Activated CD8-positive, alpha-beta T cell treated with anti-CD3 and anti-CD28 coated beads for 36 hours (primary cell): ENCODE measurements around the gene PLEKHA6. TPM values are rescaled to one million over a fixed set of nuclear protein-coding genes. Genes with fewer than 3 reads are reported as not detected.

Source experiments
- ATAC-seq: fragments of 200-7000 bp; cut with Tn5 transposase; one replicate; pipeline ENCODE4 v1.10.0; 2021; ENCODE audit warnings: mild to moderate bottlenecking, moderate library complexity
- CTCF ChIA-PET: fragments of 350-600 bp; sonication (Branson Sonifier 250); formaldehyde crosslinking; loops from one replicate; lab custom pipeline; 2021; ENCODE audit warnings: antibody characterized with exemption; lab: Charles Lee
- POLR2A ChIA-PET: fragments of 350-600 bp; sonication (Branson Sonifier 250); formaldehyde crosslinking; loops from one replicate; lab custom pipeline; 2021; ENCODE audit warnings: antibody characterized with exemption; lab: Charles Lee
- DNase-seq: peaks from one replicate; pipeline ENCODE4 v3.0.0-alpha.2; 2020
- H3K27ac Mint-ChIP-seq: one replicate; pipeline ENCODE4 v1.8.0; 2021; ENCODE audit warnings: mild to moderate bottlenecking, mixed read lengths
- H3K27me3 Mint-ChIP-seq: one replicate; pipeline ENCODE4 v1.8.0; 2021; ENCODE audit warnings: mixed read lengths
- H3K36me3 Mint-ChIP-seq: one replicate; pipeline ENCODE4 v1.8.0; 2021; ENCODE audit warnings: low read depth, mixed read lengths
- H3K4me1 Mint-ChIP-seq: one replicate; pipeline ENCODE4 v1.8.0; 2021; ENCODE audit warnings: low read depth, mixed read lengths
- H3K4me3 Mint-ChIP-seq: one replicate; pipeline ENCODE4 v1.8.0; 2021; ENCODE audit warnings: mild to moderate bottlenecking, moderate library complexity, mixed read lengths
- H3K9me3 Mint-ChIP-seq: one replicate; pipeline ENCODE4 v1.8.0; 2021; ENCODE audit warnings: mixed read lengths
- intact Hi-C: fragments of 100-400 bp; cut with micrococcal nuclease; formaldehyde crosslinking; loops from one replicate; pipeline ENCODE4 v1.10.0; 2022
- total RNA-seq, 2 experiments: library from RNA; stranded (reverse); gene quantifications; one replicate each; pipeline ENCODE4 v1.2.3, GENCODE V29; 2021
- TF ChIP-seq, protein P1 (sequence below): fragments of 200-600 bp; IDR thresholded peaks from one replicate; pipeline ENCODE4 v1.8.0; 2022; ENCODE audit warnings: antibody characterized with exemption, mild to moderate bottlenecking

The PLEKHA6 gene
- total RNA-seq, 2 experiments from 2014 or later, result 3.0 to 3.7 TPM

DNA sequence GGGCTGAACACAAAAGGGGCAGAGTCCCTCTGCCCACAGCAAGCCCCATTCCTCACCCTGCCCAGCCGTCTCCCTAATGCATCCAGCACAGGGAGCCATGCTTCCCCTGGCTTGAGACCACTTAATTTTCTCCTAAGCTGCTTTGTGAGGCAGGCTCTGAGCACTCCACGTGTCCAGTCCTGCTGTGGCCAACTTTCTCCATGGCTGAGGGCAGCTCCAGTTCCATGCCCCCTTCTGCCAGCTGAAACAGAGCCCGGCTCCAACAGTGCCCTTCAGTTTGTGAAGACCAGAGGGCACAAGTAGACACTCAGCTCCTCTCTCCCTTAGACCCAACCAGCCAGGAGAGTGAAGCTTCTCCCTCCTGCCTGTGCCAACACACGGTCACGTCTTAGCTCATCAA is 33.8 kb downstream of the PLEKHA6 start:
- DNase-seq, result no peak
- ChIA-PET CTCF (interaction anchor here (1.2 to 7.9 kb wide), 5 partner anchors 36 to 119 kb away, joined by 3 to 57 read pairs (median 3); partner anchors contain the start of genes GOLT1A and PLEKHA6), POLR2A (no interaction called here)
- H3K4me3 Mint-ChIP-seq, result no peak overlapping the region
- H3K9me3 Mint-ChIP-seq, result no peaks in the 10 kb centered on the region
- peaks cover 16% of the 10 kb centered on the region for H3K4me1 Mint-ChIP-seq
- intact Hi-C loops, result no loop called here
- ATAC-seq, result no peak
- TF ChIP-seq, protein P1, sequence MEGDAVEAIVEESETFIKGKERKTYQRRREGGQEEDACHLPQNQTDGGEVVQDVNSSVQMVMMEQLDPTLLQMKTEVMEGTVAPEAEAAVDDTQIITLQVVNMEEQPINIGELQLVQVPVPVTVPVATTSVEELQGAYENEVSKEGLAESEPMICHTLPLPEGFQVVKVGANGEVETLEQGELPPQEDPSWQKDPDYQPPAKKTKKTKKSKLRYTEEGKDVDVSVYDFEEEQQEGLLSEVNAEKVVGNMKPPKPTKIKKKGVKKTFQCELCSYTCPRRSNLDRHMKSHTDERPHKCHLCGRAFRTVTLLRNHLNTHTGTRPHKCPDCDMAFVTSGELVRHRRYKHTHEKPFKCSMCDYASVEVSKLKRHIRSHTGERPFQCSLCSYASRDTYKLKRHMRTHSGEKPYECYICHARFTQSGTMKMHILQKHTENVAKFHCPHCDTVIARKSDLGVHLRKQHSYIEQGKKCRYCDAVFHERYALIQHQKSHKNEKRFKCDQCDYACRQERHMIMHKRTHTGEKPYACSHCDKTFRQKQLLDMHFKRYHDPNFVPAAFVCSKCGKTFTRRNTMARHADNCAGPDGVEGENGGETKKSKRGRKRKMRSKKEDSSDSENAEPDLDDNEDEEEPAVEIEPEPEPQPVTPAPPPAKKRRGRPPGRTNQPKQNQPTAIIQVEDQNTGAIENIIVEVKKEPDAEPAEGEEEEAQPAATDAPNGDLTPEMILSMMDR, result no peak
- H3K27me3 Mint-ChIP-seq, result peaks cover 2% of the 10 kb centered on the region
- H3K27ac Mint-ChIP-seq, result no peak overlapping the region
- H3K36me3 Mint-ChIP-seq, result no peaks in the 10 kb centered on the region

DNA sequence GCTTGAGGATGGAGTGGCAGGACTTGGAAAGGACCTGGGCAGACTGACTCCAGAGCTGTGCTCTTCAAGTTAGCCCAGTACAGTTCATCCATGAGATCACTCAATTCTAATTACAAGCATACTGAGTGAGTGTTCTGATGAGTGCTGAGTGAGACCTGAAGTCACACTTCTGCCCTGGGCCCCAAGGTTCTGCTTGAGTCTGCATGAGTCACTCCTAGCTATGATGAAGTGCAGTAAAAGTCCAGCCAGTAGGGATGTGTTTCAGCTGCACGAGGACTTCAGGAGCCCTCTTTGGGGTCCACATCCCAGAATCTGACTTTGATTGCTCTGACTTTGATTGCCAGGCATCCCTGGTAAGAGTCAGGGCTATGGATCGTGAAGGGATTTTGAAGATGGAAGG is 35.8 kb downstream of the PLEKHA6 start:
- Mint-ChIP-seq H3K27ac (peak overlapping the region; percentile 70), H3K4me1 (peaks cover 24% of the 10 kb centered on the region), H3K36me3 (no peaks in the 10 kb centered on the region), H3K9me3 (no peaks in the 10 kb centered on the region), H3K4me3 (no peak overlapping the region), H3K27me3 (peaks cover 2% of the 10 kb centered on the region)
- TF ChIP-seq, protein P1, result no peak
- DNase-seq, result peak; percentile 86
- ATAC-seq, result peak; percentile 99
- intact Hi-C loops, result no loop called here
- POLR2A ChIA-PET, result interaction anchor here (0.8 to 2.4 kb wide), 3 partner anchors 9 to 39 kb away, joined by 3 to 8 read pairs (median 3); no protein-coding TSS in a partner anchor
- CTCF ChIA-PET, result interaction anchor here (0.8 to 7.9 kb wide), 9 partner anchors 14 to 161 kb away, joined by 3 to 57 read pairs (median 4); partner anchors contain the start of genes GOLT1A and PLEKHA6

DNA sequence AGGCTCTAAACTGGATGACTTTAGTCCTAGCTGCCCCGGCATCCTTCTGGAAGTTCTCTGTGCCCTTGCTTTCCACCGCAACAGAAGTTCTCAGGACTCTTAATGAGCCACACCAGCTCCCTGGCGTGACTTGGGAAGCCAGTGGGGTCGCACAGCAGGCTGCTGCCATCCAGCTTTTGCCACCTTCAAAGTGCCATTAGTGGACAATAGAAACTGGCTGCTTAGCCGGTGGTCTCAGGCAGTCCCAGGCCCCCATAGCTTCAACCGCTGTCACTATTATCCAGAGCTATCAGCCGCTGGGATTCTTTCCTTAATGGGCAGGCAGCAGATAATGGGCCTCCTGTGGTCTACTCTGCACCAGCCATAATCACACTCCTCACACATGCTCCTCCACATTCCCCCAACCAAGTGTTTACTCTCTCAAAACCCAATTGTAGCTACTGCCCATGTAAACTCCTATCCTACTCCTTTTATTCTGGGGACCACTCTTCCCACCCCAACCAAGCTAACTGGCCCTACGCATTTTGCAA is 37.3 kb downstream of the PLEKHA6 start:
- ChIA-PET POLR2A (interaction anchor here (0.5 to 1.0 kb wide), 2 partner anchors 9 to 60 kb away, joined by 3 read pairs; no protein-coding TSS in a partner anchor), CTCF (interaction anchor here (5.6 to 7.9 kb wide), 2 partner anchors 39 to 116 kb away, joined by 24 to 57 read pairs; partner anchors contain the start of gene PLEKHA6)
- Mint-ChIP-seq H3K27me3 (peaks cover 2% of the 10 kb centered on the region), H3K36me3 (no peaks in the 10 kb centered on the region), H3K4me1 (peaks cover 24% of the 10 kb centered on the region), H3K4me3 (no peak overlapping the region), H3K27ac (no peak overlapping the region), H3K9me3 (no peaks in the 10 kb centered on the region)
- no peak for ATAC-seq
- DNase-seq, result no peak
- intact Hi-C loops, result no loop called here
- TF ChIP-seq, protein P1, result no peak

DNA sequence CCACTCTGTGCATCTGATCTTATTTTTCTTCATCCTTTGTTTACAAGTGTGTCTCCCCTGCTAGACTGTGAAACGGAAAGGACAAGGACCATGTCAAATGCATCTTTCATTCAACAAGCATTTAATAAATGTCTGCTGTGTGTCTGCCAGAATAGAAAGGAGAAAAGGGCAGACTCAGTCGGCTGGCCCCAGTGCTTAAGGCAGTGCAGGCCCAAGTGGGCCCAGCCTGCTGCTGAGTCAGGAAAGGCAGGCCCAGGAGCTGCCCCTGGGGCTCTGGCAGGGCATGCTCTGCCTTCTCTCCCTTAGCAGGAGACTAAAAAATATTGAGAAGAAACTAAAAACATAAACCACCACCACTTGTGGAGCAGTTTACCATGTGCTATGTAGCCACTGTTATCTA is 38.1 kb downstream of the PLEKHA6 start:
- ATAC-seq (no peak), DNase-seq (no peak)
- Mint-ChIP-seq H3K27me3 (peaks cover 2% of the 10 kb centered on the region), H3K9me3 (no peaks in the 10 kb centered on the region), H3K27ac (no peak overlapping the region), H3K4me3 (no peak overlapping the region), H3K36me3 (no peaks in the 10 kb centered on the region), H3K4me1 (peaks cover 24% of the 10 kb centered on the region)
- ChIA-PET POLR2A (interaction anchor here (1.0 kb wide), 1 partner anchor 8 kb away, joined by 3 read pairs; no protein-coding TSS in a partner anchor), CTCF (interaction anchor here (5.6 to 7.9 kb wide), 2 partner anchors 40 to 115 kb away, joined by 24 to 57 read pairs; partner anchors contain the start of gene PLEKHA6)
- TF ChIP-seq, protein P1, result no peak
- intact Hi-C loops, result no loop called here

DNA sequence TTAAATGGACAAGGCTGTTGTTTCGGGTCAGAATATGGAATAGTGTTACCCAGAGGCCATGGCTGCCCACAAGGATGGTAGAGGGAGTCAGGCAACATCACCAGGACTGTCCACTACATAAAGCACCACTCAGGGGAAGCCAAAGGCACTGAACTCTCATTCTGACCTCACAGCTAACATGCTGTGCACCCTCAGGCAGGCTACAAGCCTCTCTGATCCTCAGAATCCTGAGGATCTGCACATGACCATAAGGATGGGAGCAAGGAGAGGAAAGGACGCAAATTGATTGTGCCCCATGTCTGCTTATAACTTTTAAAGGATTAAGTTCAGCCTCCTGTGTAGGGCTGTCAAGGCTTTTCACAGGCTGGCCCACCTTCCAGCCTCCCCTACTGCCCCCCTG is 38.7 kb downstream of the PLEKHA6 start:
- Mint-ChIP-seq H3K36me3 (no peaks in the 10 kb centered on the region), H3K4me1 (peaks cover 24% of the 10 kb centered on the region), H3K27ac (no peak overlapping the region), H3K27me3 (peaks cover under 1% of the 10 kb centered on the region), H3K4me3 (no peak overlapping the region), H3K9me3 (no peaks in the 10 kb centered on the region)
- DNase-seq, result no peak
- ChIA-PET CTCF (interaction anchor here (1.0 to 7.9 kb wide), 2 partner anchors 41 to 42 kb away, joined by 3 to 57 read pairs; partner anchors contain the start of gene PLEKHA6), POLR2A (interaction anchor here (1.1 kb wide), 1 partner anchor 195 kb away, joined by 3 read pairs; the partner anchor contains the start of gene MDM4)
- ATAC-seq, result no peak
- intact Hi-C loops, result no loop called here
- TF ChIP-seq, protein P1, result no peak
